GM18526 (cell line): ENCODE data around the gene SAP30.

Experiments used
- POLR2A ChIP-seq: IDR thresholded peaks from 3 replicates; pipeline ENCODE4 v1.6.1; 2011; ENCODE audit not compliant: insufficient read length; ENCODE audit errors: extremely low read depth

The SAP30 gene

DNA sequence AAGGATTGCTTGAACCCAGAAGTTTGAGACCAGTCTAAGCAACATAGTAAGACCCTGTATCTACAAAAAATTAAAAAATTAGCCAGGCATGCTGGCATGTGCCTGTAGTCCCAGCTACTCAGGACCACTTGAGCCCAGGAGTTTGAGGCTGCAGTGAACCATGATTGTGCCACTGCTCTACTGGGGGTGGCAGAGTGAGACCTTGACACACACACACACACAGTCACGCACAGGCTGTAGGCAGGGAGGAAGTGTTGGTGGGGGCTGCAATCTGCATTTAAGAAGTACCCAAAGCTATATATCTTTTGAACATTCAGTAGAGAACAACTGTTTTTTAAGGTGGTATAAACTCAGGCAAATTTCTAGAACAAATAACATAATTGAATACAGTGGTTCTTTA lies 20.9 kb downstream of the SAP30 start:
- no peak for TF ChIP-seq POLR2A

DNA sequence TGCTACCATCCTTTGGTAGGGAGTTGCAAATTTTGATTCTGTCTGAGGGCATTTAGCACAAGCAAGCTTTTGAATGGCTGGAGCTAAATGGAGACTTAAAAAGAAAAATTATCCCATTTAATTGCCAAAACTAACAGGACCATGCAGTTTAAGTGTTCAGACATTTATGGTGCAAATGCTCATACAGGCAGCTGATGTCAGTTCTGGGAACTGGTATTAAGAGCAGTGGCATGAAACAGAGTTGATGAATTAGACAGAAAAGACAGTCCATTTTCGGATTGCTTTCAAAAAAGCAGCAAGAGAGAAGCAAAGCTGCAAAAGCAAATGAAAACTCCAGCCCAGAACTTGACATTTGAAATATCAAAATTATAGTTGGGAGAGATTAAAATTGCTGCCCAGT lies 26.9 kb downstream of the SAP30 start:
- TF ChIP-seq POLR2A = no peak

DNA sequence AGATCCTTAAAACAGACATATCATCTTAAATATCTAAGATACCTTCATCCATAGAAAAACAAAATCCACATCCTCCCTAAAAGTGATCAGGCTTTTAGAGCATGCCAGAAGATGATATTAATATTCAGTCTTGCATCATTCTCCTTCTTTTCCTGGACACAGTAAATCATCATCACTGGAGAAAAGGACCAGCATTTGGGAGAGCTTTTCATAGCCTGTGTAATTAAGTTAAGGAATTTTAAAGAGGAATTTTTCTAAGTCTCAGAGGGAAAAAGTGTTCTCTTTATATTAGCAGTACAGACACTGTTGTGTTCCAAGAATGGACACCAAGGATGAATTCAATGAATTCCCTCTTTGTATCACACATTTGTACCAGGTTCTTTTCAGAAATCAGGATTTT lies 27.5 kb downstream of the SAP30 start:
- no peak for TF ChIP-seq POLR2A

DNA sequence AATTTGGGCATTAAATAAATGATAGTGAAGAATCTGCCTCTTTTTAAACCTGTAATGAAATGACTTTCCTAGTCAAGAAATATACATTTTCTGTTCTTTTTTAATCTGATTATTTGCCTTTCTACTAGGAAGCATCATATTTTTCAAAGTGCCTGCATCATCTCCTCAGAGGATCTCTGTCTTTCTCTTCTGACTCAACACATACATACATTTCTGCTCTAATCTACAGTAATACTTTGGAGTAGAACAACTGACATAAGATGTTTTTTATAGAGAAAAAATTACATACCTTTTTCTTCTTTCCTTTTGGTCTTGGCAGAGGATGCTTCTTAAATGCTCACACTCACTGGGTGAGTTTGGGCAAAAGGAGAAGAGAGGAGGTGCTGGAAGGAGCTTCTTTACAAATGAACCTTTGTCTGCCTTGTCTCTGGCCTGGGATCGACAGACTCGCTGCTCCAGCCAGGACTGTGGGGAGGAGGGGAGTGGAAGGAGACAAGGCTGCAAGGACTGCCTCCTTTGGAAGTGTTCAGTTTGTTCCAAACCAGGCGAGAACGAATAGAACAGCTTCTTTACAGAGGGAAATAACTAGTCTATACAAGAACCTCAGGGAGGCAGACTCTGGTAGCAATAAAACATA lies 28.1 kb downstream of the SAP30 start, which contains the start of gene SCRG1:
TSS of gene SCRG1 (minus strand) at position 338 of the 637 bp plus-strand sequence. CDS start 7,702 bp downstream, outside the sequence.
- TF ChIP-seq POLR2A = no peak

DNA sequence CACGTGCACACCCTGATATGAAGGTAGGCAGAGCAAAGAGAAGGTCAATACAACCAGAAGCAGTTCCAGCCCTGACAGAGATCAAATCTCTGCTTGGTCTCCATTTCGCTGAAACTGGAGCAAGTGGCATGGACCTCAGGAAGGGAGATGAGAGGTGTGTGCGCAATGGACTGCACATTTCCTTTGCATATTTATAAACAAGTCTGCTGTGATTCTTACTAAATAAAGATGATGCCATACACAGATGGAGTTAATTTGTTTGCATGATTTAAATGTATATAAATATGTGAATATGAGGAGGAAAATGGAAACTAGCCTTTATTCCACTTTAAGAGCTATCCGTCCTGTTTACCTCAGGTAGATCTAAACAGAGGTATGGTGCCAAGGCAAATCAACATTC lies 30.3 kb downstream of the SAP30 start:
- no peak for TF ChIP-seq POLR2A

DNA sequence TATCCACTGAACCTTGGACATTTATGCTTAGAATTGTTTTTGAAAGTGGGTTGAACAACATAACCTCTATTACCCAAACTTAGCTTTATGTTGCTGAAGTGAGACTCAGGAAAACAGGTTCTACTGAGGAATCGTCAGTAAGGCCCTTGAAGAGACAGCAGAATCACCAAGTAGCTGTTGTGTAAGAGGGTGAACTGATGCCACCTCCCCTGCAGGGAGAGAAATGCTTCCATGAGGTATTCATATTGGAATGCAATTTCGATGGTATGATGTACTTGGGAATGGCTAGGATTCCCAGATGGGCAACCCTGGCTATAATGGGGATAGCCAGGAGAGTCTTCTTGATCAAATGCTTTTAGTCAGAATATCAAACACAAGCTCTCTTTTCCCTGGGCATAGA lies 32.3 kb downstream of the SAP30 start:
- no peak for TF ChIP-seq POLR2A

DNA sequence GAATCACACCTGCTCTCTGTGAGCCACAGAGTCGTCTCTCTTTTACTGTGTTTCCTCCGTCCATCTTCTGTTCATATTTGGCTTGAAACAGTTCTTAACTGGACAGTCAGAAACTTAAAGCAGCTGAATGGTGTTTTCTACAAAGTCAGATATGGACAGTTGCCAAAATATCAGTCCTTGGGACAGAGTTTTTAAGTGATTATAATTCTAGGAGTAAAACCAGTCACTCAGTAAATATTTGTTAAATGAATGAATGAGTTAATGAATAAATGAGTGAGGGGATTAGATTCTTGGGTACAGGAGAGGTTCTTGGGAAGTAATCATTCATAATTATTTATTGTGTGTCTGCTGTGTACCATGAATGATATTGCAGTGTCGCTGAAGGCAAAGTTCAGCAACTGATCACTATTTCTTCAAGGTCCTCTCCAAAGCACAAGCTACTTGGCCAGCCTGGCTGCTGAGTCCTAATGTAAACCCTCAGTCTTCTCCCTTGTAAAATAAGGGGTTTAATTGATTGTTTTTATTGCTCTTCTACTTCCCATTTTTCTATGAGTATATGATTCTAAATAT lies 33.6 kb downstream of the SAP30 start:
- TF ChIP-seq POLR2A = no peak

DNA sequence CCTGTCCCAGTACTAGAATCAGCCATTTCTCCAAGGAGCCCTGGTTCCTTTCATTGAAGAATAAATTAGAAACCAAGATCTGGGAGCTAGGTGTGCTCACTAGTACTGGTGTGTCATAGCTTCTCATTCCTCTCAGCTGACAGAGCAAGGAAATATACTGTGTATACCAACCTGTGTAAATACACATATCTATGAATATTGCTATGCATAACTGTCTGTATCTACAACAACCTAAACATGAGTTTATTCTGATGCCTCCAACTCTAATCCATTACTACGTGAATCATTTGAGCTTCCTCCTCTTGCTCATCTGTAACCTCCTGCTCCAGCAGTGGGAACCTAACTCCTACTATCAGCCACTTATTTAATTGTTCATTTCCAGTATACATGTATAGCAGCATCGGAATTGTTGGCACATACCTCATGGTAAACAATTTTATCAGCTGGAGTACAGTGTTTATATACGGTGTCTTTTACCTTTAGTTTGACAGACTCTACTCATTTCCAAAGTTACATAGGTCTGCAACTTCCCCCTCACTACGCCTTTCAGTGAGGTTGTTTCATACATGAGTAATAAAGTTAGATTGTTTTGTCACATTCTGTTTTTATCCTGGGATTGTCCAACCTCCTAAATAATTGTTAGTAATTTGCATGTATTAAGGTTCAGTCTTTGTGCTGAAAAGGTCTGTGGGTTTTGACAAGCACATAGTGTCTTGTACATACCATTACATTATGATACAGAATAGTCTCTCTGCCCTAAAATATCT lies 35.3 kb downstream of the SAP30 start:
- TF ChIP-seq POLR2A = no peak

DNA sequence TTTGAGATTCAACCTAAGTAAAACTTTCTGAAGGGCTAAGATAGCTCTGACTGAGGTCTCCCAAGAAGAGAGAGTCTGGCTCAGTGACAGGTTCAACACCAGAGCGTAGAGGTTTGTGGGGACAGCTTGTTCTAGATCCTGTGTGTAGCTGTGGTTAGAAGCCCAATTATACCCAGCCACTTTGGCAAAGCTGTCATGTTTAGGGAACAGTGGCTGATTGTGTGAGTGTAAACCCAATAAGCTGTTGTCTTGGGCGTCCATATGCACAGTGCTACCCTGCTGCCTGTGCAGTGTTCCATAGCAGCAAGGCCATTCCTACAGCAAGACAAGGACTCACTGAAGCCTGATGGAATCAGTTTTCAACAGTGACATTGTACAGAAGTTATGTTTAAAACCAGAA lies 39.3 kb downstream of the SAP30 start:
- TF ChIP-seq POLR2A = no peak

DNA sequence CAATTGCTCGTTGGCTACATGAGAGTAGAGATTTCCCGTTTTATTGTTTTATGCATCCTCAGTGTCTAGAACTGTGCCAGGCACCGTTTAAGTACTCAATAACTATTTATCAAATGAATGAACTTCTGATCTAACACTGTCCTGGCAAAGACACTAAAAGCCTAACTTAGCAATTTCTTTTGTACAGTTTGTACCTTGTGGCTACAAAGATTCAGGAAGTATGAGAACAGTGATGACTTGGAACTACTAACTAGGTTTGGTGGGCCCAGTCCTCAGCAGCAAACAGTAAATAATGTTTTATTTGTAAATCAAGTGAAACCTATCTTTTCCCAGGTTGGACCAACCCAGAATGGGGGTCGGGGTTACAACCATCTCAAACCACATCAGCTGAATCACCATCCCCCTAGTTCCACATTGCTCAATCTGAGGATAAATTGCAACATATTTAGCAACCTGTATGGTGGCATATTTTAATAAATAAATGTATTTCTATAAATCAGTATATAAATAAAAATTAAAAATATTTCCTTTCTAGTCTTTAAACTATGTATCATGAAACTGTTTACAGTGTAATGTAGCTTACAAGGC lies 40.4 kb downstream of the SAP30 start:
- no peak for TF ChIP-seq POLR2A

DNA sequence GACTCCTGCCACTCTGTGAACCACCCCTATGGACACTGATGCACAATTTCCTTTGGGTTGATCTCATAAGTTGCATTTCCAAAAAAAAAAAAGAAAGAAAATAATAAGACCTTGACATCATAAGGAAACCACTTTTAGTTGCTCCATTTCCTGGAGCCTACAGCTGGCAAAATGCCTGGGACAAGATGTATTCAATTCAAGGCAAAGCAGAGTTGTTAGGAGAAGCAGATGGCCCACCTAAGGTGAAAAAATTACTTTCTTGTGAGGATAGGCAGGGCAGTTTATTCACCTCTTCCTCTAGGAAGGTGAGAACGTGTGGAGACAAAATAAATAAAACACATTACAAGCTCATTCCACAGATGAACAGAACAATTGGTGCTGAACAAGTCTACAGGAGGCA lies 42.3 kb downstream of the SAP30 start:
- TF ChIP-seq POLR2A = no peak

DNA sequence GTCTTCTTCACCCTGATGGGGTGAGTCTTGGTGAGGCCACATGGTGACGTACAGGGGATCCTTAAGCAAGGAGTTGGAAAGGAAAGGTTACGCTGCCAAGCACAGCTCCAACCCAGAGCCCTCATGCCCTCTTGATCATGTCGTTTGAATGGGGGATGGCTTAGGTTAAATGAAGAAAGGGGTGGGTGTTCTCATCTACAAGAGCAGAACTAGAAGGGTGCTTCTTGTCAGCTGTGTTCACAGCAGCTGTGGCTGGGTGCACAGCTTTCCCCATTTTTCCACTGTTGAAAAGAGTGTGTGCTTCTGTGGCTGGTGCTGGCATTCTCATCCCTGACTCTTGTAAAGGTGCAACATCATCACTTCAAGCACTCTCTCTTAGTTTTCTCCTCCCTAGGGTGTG lies 43.7 kb downstream of the SAP30 start:
- TF ChIP-seq POLR2A = no peak

DNA sequence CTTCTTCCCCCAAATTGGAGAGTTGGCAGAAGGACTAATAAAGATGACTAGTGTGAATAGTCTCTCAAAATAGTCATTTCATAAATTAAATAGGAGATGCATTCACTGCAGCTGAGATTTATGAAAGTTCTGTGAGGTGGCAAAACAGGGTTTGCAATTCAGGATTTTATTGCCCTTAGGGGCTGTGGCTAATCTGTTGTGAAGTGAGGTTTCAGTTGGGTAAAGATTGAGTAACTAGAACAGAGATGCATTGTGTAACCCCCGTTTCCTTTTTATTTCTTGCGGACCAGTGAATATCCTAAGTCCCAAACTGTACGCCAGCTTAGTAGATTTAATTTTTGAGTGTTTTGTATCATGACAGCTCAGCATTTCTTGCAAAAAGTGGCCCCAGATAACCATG lies 44.3 kb downstream of the SAP30 start:
- no peak for TF ChIP-seq POLR2A

DNA sequence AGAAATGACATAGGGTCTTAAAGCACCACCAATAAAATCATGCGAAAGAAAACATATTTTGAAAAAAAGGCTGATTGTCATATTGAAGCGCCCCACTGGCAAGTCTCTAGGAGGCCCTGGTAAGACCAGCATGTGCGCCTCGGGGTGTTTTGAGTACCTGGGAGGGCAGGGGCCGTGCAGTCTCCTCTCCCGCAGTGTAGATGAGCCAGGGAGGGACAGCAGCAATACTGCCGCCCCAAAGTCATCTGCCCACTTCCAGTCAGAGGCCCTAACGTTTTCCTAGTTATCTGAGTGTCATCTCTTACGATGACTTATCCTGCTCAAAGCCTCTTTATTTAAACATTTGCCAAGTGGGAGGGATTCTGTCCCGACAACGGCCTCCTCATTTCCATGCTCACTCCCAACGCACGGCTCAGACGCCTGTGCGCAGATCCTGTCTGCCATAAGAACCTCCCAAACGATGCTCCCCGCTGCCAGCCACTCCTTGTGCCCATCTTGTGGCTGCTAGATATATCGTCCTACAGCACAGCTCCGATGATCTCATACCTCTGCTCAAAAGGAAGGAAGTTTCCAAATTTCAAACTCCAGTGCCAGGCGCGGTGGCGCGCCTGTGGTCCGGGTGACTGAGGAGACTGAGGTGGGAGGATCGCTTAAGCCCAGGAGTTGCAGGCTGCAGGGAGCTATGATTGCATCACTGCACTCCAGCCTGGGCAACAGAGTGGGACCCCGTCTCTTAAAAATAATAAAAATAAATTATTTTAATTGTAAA lies 45.3 kb downstream of the SAP30 start:
- TF ChIP-seq POLR2A = no peak

DNA sequence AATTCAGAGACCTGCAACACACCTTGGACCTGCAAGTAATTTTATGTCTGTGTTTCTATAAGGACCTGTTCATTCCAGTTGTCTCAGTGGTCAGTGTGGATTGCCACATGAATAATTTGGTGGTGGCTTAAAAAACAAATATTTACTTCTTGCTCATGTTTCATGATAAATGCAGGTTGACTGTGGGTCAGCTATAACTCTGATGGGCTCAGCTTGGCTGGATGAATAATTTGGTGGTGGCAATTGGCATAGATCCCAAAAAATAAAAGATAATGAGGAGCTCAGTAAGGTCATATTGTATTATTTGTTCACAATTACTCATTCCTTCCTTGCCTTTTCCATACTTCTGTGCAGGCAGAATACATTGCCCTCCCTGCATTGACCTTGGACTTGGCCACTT lies 47.1 kb downstream of the SAP30 start:
- TF ChIP-seq POLR2A = no peak

DNA sequence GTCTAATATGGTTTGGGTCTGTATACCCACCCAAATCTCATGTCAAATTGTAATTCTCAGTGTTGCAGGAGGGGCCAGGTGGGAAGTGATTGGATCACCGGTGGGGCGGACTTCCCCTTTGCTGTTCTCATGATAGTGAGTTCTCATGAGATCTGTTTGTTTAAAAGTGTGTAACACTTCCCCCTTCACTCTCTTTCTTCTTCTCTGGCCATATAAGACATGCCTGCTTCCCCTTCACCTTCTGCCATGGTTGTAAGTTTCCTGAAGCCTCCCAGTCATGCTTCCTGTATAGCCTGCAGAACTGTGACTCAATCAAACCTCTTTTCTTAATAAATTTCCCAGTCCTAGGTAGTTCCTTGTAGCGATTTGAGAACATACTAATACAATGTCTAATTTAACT lies 47.9 kb downstream of the SAP30 start:
- TF ChIP-seq POLR2A = no peak

DNA sequence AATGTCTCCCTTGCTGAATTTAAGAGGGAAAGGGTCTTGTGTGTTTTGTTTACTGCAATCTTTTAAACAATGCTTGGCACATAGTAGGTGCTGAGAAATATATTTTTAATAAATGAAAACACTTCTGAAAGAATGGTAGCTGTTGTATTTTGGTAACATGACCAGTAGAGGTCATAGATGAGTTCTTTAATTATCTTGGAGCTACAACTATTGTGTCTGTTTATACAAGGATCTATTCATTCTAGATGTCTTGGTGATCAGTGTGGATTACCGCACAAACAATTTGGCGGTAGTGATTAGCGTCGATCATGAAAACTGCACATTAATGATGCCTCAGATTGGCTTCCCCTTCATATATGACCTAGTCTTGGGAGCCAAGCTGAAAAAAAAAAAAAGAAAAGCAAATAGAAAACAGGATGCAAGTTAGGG lies 49.6 kb downstream of the SAP30 start:
- no peak for TF ChIP-seq POLR2A
